GM20431 (cell line): ENCODE measurements around the gene NTSR1.

Source experiments
- in situ Hi-C: fragments of 300-500 bp; cut with MseI, MboI; formaldehyde crosslinking; loops from one replicate; pipeline ENCODE4 v1.15.0; 2020; ENCODE audit warnings: low sequenced_read_pairs; ENCODE audit not compliant: unreplicated experiment

Gene NTSR1

DNA sequence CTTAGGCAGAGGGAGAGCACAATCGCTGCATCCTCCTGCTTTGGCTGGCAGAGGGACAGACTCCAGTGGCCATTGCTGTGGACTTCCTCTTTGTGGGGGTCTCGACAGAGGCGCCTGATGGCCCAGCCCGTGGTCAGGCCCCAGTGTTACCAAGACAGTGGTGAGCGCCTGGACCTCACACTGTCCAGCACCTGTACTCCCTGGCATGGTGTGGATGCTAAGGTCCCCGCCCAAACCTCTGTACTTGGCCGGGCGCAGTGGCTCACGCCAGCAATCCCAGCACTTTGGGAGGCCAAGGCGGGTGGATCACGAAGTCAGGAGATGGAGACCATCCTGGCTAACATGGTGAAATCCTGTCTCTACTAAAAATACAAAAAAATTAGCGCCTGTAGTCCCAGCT is 2.3 kb upstream of the NTSR1 start:
- in situ Hi-C loops, result no loop called here

DNA sequence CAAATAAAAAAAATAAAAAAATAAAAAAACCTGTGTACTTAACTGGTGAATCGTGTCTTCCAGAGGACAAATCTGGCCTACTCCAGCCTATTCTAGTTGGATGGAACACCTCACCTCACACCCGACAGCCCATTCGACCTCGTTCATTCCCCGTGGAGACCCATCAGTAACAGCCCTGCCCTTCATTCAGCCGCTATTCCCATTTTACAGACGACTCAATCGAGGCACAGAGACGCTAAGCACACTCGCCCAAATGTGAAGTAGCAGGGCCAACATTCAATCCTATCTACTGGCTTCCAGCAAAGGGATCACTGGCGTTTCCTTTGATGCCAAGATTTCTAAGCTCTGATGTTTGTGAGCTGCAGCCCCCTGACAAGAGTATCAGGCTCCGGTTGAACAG is 1.8 kb upstream of the NTSR1 start:
- in situ Hi-C loops, result no loop called here

DNA sequence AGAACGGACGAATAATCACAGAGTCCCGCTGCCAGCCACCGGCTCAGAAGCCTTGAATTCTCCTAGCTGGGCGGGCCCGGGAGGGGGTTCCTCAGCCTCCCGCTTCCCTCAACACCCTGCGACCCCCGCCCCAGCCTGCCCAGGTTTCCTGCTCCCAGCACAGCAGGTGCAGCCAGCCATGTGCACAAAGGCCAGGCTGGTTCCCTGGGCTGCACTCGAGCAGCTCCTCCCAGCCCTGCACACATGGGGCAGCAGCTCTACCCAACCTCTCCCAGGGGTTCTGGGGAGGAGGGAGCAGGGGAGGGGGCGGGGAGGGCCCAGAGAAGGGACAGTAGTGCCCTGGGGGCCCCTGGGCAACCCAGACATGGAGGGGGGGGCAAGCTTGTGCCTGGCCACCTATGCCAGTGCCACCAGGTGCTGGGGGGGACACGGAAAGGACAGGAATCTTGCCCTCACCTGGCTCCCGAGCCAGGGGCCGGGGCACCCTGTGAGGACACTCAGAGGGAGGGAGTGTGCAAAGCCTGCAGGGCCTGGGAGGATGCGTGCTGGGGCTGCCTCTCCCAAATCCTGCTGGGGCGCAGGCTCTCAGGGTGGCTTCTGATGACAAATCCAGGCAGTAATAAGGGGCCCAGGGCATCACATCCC is 1.2 kb upstream of the NTSR1 start:
- in situ Hi-C loops, result no loop called here

DNA sequence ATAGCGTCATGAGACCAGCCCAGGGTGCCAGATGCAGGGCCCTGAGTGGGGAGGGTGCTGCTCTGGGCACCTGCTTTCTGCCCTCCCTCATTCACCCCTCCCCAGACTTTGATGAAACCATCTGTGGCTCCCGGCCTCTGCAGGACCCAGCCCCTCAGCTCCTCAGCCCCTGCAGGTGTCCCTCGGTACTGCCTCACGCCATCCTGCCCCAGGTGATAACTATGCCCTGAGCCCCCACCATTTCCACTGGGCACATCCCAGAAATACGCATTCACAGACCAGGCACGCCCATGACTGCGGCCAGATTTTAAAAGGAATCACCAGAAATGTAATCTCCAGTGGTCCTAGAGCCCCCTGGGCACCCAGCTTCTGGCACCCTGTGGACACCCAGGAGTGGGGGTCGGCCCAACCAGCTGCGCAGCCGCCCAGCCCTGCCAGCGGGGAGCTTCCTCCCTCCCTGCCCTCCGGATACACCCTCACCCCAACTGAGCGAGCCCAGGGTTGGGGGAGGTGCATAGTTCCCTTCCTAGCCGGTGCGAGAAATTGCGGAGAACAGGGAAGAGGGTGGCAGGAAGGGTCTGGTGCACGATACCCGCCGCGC is 615 bp upstream of the NTSR1 start:
- in situ Hi-C loops, result no loop called here

DNA sequence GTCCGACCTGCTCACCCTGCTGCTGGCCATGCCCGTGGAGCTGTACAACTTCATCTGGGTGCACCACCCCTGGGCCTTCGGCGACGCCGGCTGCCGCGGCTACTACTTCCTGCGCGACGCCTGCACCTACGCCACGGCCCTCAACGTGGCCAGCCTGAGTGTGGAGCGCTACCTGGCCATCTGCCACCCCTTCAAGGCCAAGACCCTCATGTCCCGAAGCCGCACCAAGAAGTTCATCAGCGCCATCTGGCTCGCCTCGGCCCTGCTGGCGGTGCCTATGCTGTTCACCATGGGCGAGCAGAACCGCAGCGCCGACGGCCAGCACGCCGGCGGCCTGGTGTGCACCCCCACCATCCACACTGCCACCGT is 885 bp downstream of the NTSR1 start:
- in situ Hi-C loops, result no loop called here

DNA sequence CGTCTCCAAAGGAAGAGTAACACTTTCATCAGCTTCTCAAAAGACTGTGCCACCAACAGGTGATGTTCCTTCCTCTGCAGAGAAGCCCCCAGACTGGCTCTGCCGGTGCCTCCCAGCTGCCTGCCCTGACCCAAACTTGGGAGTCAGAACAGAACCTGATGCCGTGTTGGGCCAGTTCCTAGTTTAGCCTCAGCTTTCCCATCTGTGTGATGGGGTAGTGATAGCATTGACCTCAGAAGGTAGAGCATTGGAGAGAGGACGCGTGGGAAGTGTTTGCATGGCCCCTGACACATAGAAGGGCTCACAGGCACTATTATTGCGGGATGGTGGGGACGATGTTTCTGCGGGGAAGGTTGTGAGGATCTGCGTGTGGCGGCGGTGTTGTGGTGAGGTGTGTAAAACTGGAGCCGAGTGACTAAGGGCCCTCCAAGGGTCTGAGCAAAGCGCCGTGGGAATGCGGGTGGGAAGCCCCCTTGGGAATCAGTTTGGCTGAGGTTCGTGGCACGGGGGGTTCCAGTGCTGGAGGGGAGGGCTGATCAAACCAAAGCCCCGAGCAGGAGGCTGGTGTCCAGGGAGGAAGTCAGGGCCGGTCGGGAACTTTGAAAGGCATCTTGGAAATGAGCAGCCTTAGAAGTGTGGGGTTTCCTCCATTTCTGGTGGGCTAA is 1.7 kb downstream of the NTSR1 start:
- in situ Hi-C loops, result no loop called here

DNA sequence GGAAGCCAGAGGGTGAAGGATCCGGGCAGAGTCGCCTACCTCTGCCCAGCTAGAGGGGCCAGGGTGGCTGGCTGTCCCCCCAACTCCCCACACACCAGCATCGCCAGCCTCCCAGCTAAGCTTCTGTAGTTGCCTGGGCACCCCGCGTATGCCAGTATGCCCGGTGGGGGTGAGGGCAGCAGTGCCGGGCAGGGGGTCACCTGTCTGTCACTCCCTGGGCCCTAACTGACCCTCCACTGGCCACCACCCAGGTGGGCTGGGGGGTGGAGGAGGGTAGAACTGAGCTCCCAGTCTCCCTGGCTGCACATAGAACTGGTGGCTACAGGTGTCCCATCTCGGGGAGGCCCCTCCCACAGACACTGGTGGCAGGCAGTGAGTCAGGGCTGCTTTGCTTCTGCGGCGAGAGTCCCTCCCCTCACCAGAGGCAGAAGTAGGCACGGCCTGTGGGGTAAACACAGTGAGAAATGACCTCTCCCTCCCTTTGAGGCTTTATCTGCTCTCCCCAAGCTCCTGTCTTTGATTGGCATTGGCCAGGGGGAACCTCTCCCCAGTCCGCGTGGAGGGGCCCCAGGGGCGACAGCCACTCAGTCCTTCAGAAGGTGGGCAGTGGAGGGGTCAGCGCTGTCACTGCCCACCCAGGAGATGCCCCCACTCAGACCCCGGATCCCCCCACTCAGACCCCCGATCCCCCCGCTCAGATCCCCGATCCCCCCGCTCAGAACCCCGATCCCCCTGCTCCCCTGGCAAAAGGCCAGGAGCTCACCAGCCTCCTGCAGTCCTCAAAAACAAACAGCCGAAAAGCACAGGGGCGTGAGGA is 2.5 kb downstream of the NTSR1 start:
- in situ Hi-C loops, result no loop called here

DNA sequence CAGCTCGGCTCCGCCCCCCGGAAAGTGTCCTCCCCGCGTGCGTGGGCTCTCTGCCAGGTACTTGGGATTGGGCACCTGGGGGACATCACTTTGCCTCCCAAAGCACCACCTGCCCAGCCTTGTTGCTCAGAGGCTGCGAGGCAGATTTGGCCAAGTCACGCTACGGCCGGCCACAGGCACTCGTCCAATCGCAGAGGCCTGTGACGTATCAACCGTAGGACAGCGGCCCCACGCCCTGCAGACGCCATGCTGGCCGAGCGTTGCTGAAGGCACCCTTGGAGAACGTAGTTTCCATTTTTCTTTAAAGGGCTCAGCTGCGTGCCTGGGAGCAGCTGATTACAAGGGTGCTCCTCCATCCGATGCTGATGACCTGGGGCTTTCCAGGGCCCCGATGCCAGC is 3.1 kb downstream of the NTSR1 start:
- in situ Hi-C loops, result no loop called here

DNA sequence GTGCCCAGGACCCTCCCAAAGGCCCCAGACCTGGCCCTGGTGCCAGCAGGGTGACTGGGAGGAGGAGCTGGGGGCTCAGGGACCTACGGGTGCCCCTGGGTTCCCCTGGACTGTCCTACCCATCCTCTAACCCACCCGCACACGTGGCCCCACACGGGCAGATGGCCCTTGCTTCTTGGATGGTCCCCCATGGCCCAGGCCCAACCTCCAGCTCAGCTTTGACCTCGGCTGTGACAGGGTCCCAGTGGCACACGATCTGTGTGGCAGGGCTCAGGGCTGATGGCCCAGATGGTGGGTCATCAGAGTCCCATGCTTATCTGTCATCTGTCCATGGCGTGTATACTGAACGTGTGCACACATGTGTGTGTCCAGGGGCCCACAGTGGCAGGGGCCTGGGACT is 4.0 kb downstream of the NTSR1 start:
- in situ Hi-C loops, result no loop called here

DNA sequence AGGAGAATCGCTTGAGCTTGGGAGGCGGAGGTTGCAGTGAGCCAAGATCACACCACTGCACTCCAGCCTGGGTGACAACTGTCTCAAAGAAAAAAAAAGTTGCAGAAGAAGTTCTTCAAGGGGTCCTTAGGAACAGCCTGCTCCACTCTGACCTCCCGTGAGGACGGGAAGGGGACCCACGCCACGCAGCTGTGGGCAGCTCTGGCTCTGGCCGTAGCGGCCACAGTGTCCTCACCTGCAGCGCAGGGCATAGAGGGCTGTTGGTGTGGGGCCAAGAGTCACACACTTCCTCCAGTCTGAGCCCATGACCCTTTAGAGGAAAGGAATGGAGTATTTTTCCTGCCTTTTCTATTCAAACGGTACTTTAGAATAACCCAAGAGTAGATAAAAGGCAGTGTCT is 5.4 kb downstream of the NTSR1 start:
- in situ Hi-C loops, result no loop called here

DNA sequence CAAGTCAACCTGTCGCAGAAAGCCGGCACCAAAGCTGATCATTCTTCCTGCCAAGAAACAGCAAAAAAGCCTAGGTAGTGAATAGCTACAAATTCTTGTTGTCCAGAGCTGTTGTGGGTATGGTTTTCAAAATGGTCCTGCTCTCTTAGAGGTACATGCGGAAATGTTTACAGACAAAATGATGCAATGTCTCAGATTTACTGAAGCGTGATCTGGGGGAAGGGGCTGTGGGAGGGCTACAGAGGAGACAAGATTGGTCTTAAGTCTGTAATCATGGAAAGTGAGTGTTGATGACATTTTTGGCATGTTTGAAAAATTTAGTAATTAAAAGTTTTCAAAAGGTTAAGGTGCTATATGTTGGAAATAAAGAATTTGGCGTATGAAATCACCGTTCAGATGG is 6.2 kb downstream of the NTSR1 start:
- in situ Hi-C loops, result no loop called here

DNA sequence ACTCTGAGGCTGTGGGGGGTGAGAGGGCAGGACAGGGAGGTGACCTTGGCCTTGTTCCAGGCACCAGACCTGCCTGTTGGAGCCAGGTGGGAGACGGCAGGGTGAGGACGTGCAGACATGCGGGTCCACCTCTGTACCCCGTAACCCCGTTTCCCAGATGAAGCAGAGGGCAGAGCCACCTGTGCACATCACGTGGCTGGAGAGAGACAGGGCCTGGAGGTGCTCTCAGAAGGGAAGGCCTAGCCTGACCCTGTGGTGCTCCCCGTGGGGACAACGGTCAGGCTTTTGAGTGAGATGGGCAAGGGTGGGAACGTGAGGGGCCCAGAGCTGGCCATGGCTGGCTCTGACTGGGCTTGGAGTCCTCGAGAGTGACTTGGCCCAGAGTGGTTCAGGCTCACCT is 6.6 kb downstream of the NTSR1 start:
- in situ Hi-C loops, result no loop called here

DNA sequence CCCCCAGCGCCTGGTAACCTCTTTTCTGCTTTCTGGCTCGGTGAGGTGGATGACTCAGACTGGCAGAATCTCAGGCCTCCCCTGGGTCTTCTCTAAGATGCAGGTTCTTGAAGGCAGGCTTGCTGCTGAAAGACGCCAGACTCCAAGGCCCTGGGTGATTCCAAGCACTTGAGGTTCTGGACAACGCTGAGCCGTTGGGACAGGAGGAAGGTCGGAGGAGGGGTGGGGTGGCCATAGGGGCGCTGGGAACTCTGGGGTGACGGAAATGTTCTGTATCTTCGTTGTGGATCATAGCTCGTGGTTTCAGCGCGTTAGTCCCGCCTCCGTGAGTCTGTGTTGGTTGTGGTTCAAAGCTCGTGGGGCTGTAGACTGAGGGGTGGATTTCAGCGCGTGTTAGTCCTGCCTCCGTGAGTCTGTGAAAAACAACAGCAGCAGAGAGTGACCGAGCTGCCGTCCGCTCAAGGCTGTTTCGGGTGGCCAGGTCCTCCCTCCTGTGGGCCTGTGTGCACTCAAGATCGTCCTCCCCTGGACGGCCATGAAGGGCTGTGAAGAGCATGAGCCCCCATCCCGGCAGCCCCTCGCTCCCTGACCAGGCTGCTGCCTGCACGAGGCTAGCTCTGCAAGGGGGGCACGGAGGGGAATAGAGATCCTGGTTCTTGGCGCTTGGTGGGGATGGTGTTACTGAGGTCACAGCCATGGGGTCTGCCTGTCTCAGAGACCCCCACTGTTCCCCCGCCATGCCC is 7.7 kb downstream of the NTSR1 start:
- in situ Hi-C loops, result no loop called here

DNA sequence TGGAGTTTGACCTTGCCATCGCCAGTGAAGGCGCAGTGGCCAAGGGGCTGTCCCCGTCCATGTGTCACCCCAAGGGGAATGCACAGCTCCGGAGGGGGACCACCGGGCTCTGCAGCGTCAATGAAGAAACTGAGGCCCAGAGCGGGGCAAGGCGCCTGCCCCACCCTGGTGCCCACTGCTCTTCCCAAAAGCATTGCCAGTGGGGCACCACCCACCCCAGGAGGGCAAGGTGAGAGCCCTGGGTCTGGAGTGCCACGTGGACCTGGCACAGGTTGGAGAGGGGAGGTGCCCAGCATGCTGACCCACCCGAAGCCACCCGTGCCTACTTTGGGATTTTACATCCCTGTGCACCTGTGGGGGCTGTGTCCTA is 8.3 kb downstream of the NTSR1 start:
- in situ Hi-C loops, result no loop called here

DNA sequence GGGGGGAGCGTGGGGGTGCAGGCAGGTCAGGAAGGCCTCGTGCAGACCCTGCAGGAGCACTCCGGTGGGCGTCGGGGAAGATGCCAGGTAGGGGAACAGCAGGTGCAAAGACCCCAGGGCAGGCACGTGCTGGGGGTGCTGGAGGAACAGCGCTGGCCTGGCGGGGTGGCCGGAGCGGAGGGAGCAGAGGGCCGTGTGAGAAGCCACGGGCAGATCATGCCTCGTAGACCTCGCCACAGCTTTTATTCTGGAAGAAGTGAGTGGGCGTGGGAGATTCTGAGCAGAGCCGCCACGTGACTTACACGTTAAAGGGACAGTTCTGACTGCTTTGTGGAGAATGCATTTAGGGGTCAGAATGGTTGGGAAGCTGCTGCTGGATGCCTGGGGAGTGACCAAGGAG is 9.3 kb downstream of the NTSR1 start:
- in situ Hi-C loops, result no loop called here

DNA sequence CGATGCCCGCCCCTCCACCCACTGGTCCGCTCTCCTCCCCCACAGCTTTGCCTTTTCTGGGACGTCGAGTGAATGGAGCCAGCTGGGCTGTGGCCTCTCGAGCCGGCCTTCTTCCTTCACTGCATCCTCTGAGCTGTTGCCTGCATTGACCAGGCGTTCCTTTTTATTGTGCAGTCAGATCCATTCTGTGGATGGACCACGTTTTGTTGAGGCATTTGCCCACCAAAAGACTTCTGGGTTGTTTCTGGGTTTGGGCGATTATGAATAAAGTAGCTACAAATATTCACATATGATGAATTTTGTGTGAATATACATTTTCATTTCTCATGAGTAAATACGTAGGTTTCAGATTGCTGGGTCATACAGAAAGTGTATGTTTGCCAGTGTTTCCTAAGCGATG is 9.9 kb downstream of the NTSR1 start:
- in situ Hi-C loops, result no loop called here

DNA sequence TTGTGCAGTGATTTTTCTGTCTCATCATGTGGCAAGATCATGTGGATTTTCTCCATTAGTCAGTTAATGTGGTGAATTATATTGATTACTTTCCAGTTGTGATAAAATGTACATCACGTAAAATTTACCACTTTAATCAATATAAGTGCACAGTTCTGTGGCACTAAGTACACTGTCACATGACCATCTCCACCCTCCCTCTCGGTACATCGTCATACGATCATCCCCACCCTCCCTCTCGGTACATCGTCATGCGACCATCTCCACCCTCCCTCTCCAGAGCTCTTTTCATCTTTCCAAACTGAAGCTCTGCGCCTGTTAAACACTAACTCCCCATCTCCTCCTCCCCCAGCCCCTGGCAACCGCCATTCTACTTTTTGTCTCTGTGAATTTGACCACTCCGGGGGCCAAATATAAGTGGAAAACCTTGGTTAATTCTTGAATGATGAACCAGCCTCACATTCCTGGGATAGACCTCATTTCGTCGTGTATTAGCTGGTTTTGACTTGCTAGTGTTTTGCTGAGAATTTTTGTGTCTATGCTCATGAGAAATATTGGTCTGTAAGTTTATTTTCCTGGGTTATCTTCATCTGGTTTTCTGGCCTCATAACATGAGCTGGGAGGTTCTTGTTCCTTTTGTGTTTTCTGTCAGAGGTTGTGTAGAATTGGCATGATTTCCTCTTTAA is 10.8 kb downstream of the NTSR1 start:
- in situ Hi-C loops, result no loop called here

DNA sequence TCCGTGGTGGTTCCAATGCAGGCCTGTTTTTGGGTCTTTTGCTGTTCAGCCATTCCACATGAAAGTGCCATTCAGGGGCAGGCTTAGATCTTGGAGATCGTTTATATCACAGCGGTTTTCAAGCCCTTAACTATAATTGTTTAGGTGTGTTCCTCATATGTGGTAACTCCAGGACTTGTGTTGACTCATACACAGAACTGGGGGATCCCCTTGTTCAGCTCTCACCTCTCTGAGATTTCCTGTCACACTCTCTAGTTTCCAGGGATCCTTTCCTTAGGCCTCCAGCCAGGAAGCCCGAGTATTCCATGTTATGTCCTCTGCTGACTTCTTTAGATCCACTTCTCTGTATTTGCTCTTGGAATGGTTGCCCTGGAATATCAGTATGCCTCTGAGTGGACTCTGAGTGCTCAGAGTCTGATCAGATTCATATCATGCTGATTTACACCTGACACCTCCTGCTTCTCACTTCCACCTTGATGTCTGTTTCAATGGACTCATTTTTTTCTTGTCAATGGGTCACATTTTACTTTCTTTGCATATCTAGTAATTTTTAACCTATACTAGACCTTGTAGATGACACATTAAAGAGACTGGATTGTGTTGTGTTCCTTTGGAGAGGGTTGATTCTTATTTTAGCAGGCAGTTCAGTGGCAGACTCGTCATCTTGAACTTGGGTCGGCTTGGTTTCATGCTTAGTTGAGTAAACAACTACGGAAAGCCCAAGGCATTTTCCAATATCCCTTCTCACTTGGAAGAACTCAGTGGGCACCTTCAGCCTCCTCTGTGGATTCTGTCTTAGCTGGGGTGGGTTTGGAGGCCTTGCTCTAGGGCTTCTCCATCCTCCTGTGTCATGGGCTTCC is 13.1 kb downstream of the NTSR1 start:
- in situ Hi-C loops, result no loop called here

DNA sequence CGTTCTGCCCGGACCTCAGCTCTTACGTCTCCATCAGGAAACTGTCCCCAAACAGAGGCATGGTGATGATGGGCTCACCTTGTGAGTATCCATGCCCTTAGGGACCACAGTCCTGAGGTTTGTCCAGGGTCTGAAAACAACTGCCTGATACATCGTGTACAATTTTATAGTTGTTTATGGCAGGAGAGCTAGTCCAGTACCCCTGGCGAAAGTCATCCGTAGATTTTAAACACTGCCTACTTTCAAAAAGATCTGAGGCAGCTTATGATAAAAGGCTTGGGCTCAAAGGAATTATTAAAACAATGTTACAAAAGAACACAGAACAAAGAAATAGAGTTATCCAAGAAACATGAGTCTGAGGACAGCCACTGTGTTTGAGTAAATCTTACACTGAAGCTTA is 14.0 kb downstream of the NTSR1 start:
- in situ Hi-C loops, result no loop called here
